K562 (cell line): Measurements from ENCODE around the gene COASY. TPM values are rescaled to one million over a fixed set of nuclear protein-coding genes. Genes with fewer than 3 reads are reported as not detected.

ENCODE experiments used
- ATAC-seq: fragments of 200-7000 bp; cut with Tn5 transposase; 3 replicates; pipeline ENCODE4 v1.9.1; 2020; ENCODE audit warnings: moderate library complexity
- BruUV-seq: library from RNA; stranded (reverse); fragments of 400-500 nt; replicated peaks from 2 replicates; lab custom pipeline; 2021; lab: Mats Ljungman, UMichigan
- CTCF ChIA-PET: fragments of 300-600 bp; formaldehyde crosslinking; extraction: SDS; loops from one replicate; lab custom pipeline; 2021; ENCODE audit warnings: low intra/inter-chr PET ratio; lab: Yijun Ruan, JAX
- POLR2A ChIA-PET: fragments of 300-600, 350-650 bp; sonication (Branson Sonifier 250); formaldehyde crosslinking; extraction: SDS; loops from one replicate; lab custom pipeline; 2021; ENCODE audit warnings: antibody characterized with exemption, inconsistent platforms; lab: Yijun Ruan, JAX
- DNase-seq, 4 experiments: peaks; one replicate each; pipeline versions ENCODE4 v3.0.0 to v3.0.0-alpha.2; 2011 to 2018; ENCODE audit warnings: low spot score in 3 of 4, mixed read lengths in 3 of 4; ENCODE audit errors: extremely low read depth in 1 of 4
- FAIRE-seq: peaks from 2 replicates; lab custom pipeline; 2011; peaks lifted over from hg19 to GRCh38; lab: Jason Lieb, UNC
- H2AFZ ChIP-seq: 2 replicates; pipeline ENCODE4 v1.6.0; 2011; ENCODE audit warnings: low read depth, low read length, control low read depth, inconsistent platforms
- H3K27ac ChIP-seq: fragments of 200-600 bp; 3 replicates; pipeline ENCODE4 v1.8.0; 2011; ENCODE audit warnings: low read depth, mild to moderate bottlenecking, control low read depth, inconsistent platforms, low read length, moderate library complexity, mixed read lengths; ENCODE audit errors: extremely low read depth
- H3K27me3 ChIP-seq, 2 experiments: fragments of 300-600 bp in 1 of 2; 2 replicates in 1 of 2; 3 replicates in 1 of 2; pipeline versions ENCODE4 v1.6.0 to v1.8.0; 2011; ENCODE audit warnings: inconsistent platforms in 2 of 2, low read length in 2 of 2, mild to moderate bottlenecking in 1 of 2, mixed read lengths in 1 of 2, moderate library complexity in 1 of 2; ENCODE audit not compliant: control insufficient read depth in 2 of 2, insufficient read depth in 2 of 2
- H3K36me3 ChIP-seq: fragments of 300-600 bp; 3 replicates; pipeline ENCODE4 v1.8.0; 2011; ENCODE audit warnings: mild to moderate bottlenecking, low read length, inconsistent platforms; ENCODE audit not compliant: control insufficient read depth, insufficient read depth
- H3K4me1 ChIP-seq, 2 experiments: fragments of 200-600 bp in 1 of 2; replicated peaks in 1 of 2; 2 replicates in 1 of 2; 3 replicates in 1 of 2; pipeline versions ENCODE4 v1.5.1 to v1.8.0; 2011; ENCODE audit warnings: inconsistent platforms in 2 of 2, low read length in 2 of 2, mild to moderate bottlenecking in 1 of 2, mixed read lengths in 1 of 2, moderate library complexity in 1 of 2; ENCODE audit not compliant: control insufficient read depth in 2 of 2, insufficient read depth in 2 of 2
- H3K4me2 ChIP-seq: 2 replicates; pipeline ENCODE4 v1.6.1; 2011; ENCODE audit warnings: low read length, control low read depth, inconsistent platforms, mixed read lengths; ENCODE audit not compliant: insufficient read depth
- H3K4me3 ChIP-seq: fragments of 200-600 bp; sonication (generic), shearing (Covaris generic); 2 replicates; pipeline ENCODE4 v1.5.1; 2016; ENCODE audit warnings: control low read depth, inconsistent platforms
- H3K79me2 ChIP-seq: fragments of 200-600 bp; 3 replicates; pipeline ENCODE4 v1.8.0; 2011; ENCODE audit warnings: low read length, inconsistent platforms; ENCODE audit not compliant: control insufficient read depth, insufficient read depth
- H3K9ac ChIP-seq, 2 experiments: 2 replicates each; pipeline versions ENCODE4 v1.6.0 to v1.6.1; 2011; ENCODE audit warnings: low read depth in 2 of 2, low read length in 2 of 2, control low read depth in 1 of 2, inconsistent platforms in 1 of 2, mild to moderate bottlenecking in 1 of 2, mixed read lengths in 1 of 2; ENCODE audit not compliant: insufficient read depth in 1 of 2
- H3K9me1 ChIP-seq: one replicate; pipeline ENCODE4 v1.6.0; 2011; ENCODE audit warnings: inconsistent platforms, mild to moderate bottlenecking, low read length, moderate library complexity; ENCODE audit not compliant: control insufficient read depth, insufficient read depth
- H3K9me3 ChIP-seq: replicated peaks from 2 replicates; pipeline ENCODE4 v1.5.1; 2011; ENCODE audit warnings: low read depth, low read length, inconsistent platforms; ENCODE audit not compliant: control insufficient read depth, insufficient read depth
- H4K20me1 ChIP-seq: replicated peaks from 2 replicates; pipeline ENCODE4 v1.6.1; 2011; ENCODE audit warnings: low read length, inconsistent platforms, mixed read lengths; ENCODE audit not compliant: control insufficient read depth, insufficient read depth
- ARID1B ChIP-seq: fragments of 450-650 bp; IDR thresholded peaks from 2 replicates; pipeline ENCODE4 v1.6.1; 2016; ENCODE audit warnings: antibody characterized with exemption, mild to moderate bottlenecking, inconsistent platforms
- ATF4 ChIP-seq: fragments of 450-650 bp; formaldehyde crosslinking; IDR thresholded peaks from 2 replicates; pipeline ENCODE4 v1.4.0; 2022; ENCODE audit warnings: mild to moderate bottlenecking, moderate library complexity
- CHD1 ChIP-seq: fragments of 200-600 bp; sonication (generic); IDR thresholded peaks from one replicate; pipeline ENCODE4 v1.6.1; 2012; ENCODE audit warnings: mild to moderate bottlenecking, moderate library complexity, low read length, inconsistent platforms
- CTCF ChIP-seq, 3 experiments: IDR thresholded peaks in 2 of 3; conservative IDR thresholded peaks in 1 of 3; 2 replicates each; pipeline ENCODE4 v1.5.1; 2011 to 2012; ENCODE audit warnings: low read length in 3 of 3, mild to moderate bottlenecking in 3 of 3, control low read depth in 2 of 3, improper control_type of control experiment in 1 of 3, inconsistent platforms in 1 of 3, low read depth in 1 of 3, mixed read lengths in 1 of 3, moderate library complexity in 1 of 3; ENCODE audit not compliant: insufficient read depth in 2 of 3
- FOXK2 ChIP-seq, 2 experiments: fragments of 450-650 bp; IDR thresholded peaks in 1 of 2; conservative IDR thresholded peaks in 1 of 2; 2 replicates each; pipeline ENCODE4 v1.6.1; 2016; ENCODE audit warnings: low read depth in 2 of 2, mild to moderate bottlenecking in 1 of 2
- IFI16 ChIP-seq: fragments of 250-450 bp; sonication (Bioruptor Pico); IDR thresholded peaks from 2 replicates; pipeline ENCODE4 v2.1.2; 2022; ENCODE audit warnings: mild to moderate bottlenecking, inconsistent platforms
- NELFE ChIP-seq: IDR thresholded peaks from 2 replicates; pipeline ENCODE4 v1.6.1; 2011; ENCODE audit warnings: mild to moderate bottlenecking; ENCODE audit not compliant: insufficient read depth, insufficient read length
- NFATC3 ChIP-seq: fragments of 450-650 bp; IDR thresholded peaks from 2 replicates; pipeline ENCODE4 v1.6.1; 2017; ENCODE audit warnings: mild to moderate bottlenecking
- RUNX1 ChIP-seq: sonication (generic); IDR thresholded peaks from 2 replicates; pipeline ENCODE4 v1.6.1; 2016; ENCODE audit warnings: antibody characterized with exemption, low read depth
- SETDB1 ChIP-seq: IDR thresholded peaks from one replicate; pipeline ENCODE4 v1.6.1; 2012; ENCODE audit warnings: low read length, control low read depth, inconsistent platforms
- WHSC1 ChIP-seq: IDR thresholded peaks from one replicate; pipeline ENCODE4 v1.6.1; 2012; ENCODE audit warnings: low read length, control low read depth, inconsistent platforms
- ZNF431 ChIP-seq: sonication (generic); formaldehyde crosslinking; IDR thresholded peaks from 2 replicates; pipeline ENCODE4 v1.8.0; 2022; ENCODE audit warnings: mild to moderate bottlenecking, missing genetic modification reagents
- ZNF583 ChIP-seq: fragments of 250-450 bp; sonication (Bioruptor Pico); IDR thresholded peaks from 2 replicates; pipeline ENCODE4 v1.4.0; 2020
- ZNF780A ChIP-seq: fragments of 250-450 bp; sonication (Bioruptor Pico); IDR thresholded peaks from 2 replicates; pipeline ENCODE4 v1.5.0; 2021; ENCODE audit warnings: mild to moderate bottlenecking
- WGBS: fragments of 100-300 bp; shearing (Covaris generic); methylation state at CpG from one replicate; pipeline ENCODE4 v1.1.6; 2016; ENCODE audit warnings: low coverage, mixed read lengths; ENCODE audit not compliant: insufficient coverage; ENCODE audit errors: missing lambda C conversion rate; 5-methylcytosine and 5-hydroxymethylcytosine counted together
- in situ Hi-C: fragments of 300-500 bp; cut with MboI; formaldehyde crosslinking; loops from 4 replicates; pipeline ENCODE4 v1.15.0; 2018; ENCODE audit warnings: inconsistent platforms, mixed read lengths
- intact Hi-C: fragments of 100-400 bp; cut with micrococcal nuclease; formaldehyde crosslinking; loops from 2 replicates; pipeline ENCODE4 v1.14.2; 2022
- polyA plus RNA-seq, 8 experiments: library from polyadenylated mRNA; depleted of rRNA in 4 of 8; stranded (reverse) in 5 of 8; unstranded in 3 of 8; fragments of >200 nt; fragmentation: Nextera tagmentation in 2 of 8; fragmentation: Illumina TruSeq in 1 of 8; extraction: Ambion mirVana in 2 of 8; extraction: Trizol in 1 of 8; gene quantifications; 2 replicates each; pipeline versions ENCODE4 v1.2.1 to v1.2.3, GENCODE V29; 2011 to 2014; ENCODE audit warnings: inconsistent platforms in 1 of 8, missing spikeins in 1 of 8
- total RNA-seq, 7 experiments: library from RNA; depleted of rRNA in 6 of 7; stranded (reverse); fragments of >200 nt in 6 of 7; fragmentation: Illumina TruSeq in 2 of 7; extraction: Trizol in 2 of 7; gene quantifications; 2 replicates each; pipeline versions ENCODE4 v1.2.1 to v1.2.3, GENCODE V29; 2011 to 2021; ENCODE audit warnings: low replicate concordance in 1 of 7

COASY gene
- total and polyA plus RNA-seq, 9 of the 15 experiments (the other 6 are each of a cell fraction or from before 2014, with no cell fraction given), result 25.4 to 175 (median 62.3) TPM

- Histone ChIP-seq H3K9me1 (peaks cover 7% of the 10 kb centered on the region), H3K4me3 (no peak overlapping the region), H3K27ac (peak overlapping the region; percentile 17; the same call in 1 of the 3 replicates), H4K20me1 (no peaks in the 10 kb centered on the region), H3K36me3 (peaks cover 85% of the 10 kb centered on the region), H2AFZ (no peak overlapping the region), H3K27me3 (no peaks in the 10 kb centered on the region), H3K79me2 (peaks cover 11% of the 10 kb centered on the region; the same call in 1 of the 3 replicates), H3K9ac (peak overlapping the region in 1 of 2 experiments; percentile 29; a peak in 1 of 4 replicates), H3K4me1 (peaks cover 42 to 44% of the 10 kb centered on the region in 2 experiments), H3K9me3 (no peaks in the 10 kb centered on the region), H3K4me2 (no peak overlapping the region)
- BruUV-seq, result no TSS peak
- TF ChIP-seq NFATC3, result no peak
- no peak for TF ChIP-seq ZNF780A (CRISPR knock-in tag)
- no peak for FAIRE-seq
- ChIA-PET POLR2A (interaction anchor here (0.6 to 1.1 kb wide), 8 partner anchors 8 to 802 kb away, joined by 3 to 6 read pairs (median 3); no protein-coding TSS in a partner anchor), CTCF (no interaction called here)
- intact Hi-C loops, result loop anchor here (5.0 kb wide), 4 partner anchors 43 to 193 kb away; no protein-coding TSS in a partner anchor
- DNase-seq, result peak in 1 of 4 experiments; percentile 12
- WGBS, result 91% methylated on average over 8 of the region's 8 CpGs
- in situ Hi-C loops, result no loop called here
- ATAC-seq, result no peak
These were observed 47.1 kb upstream of the COASY start for GRCh38 chr17:42514867-42515266.

GRCh38 chr17:42517516-42517915 is 44.4 kb upstream of the COASY start:
- Histone ChIP-seq H3K79me2 (peaks cover 11% of the 10 kb centered on the region; the same call in 1 of the 3 replicates), H3K27me3 (no peaks in the 10 kb centered on the region), H3K4me2 (peak overlapping the region; percentile 35; the same call in 1 of the 2 replicates), H3K9ac (peak overlapping the region in 1 of 2 experiments; percentile 62; a peak in 1 of 4 replicates), H3K36me3 (peaks cover 86% of the 10 kb centered on the region), H2AFZ (no peak overlapping the region), H3K27ac (peak overlapping the region; percentile 86), H3K9me3 (no peaks in the 10 kb centered on the region), H3K4me3 (no peak overlapping the region), H4K20me1 (no peaks in the 10 kb centered on the region), H3K9me1 (peaks cover 7% of the 10 kb centered on the region), H3K4me1 (peaks cover 51 to 63% of the 10 kb centered on the region in 2 experiments)
- FAIRE-seq, result peak; percentile 80
- intact Hi-C loops, result loop anchor here (5.0 kb wide), 4 partner anchors 45 to 195 kb away; no protein-coding TSS in a partner anchor
- CTCF ChIA-PET, result interaction anchor here (0.7 to 2.9 kb wide), 7 partner anchors 10 to 552 kb away, joined by 3 to 43 read pairs (median 4); partner anchors contain the start of genes NAGLU and VPS25
- DNase-seq, result peak; percentile 85 to 94 (median 91)
- POLR2A ChIA-PET, result interaction anchor here (0.7 to 3.9 kb wide), 8 partner anchors 10 to 197 kb away, joined by 3 to 15 read pairs (median 4); partner anchors contain the start of genes CAVIN1, NAGLU and STAT3
- WGBS, result 14% methylated on average over 9 of the region's 9 CpGs
- no TSS peak for BruUV-seq
- in situ Hi-C loops, result no loop called here
- peak; percentile 80 for ATAC-seq
- TF ChIP-seq ZNF431 (CRISPR knock-in tag) (no peak), CTCF (IDR thresholded peaks at IDR 0.05 in 2 of 3, conservative IDR thresholded peaks at IDR 0.05 in 1 of 3; ENCODE audit: insufficient read depth in 2 of 3, low read depth in 1 of 3, low read length in 3 of 3) (peak; percentile 98), ATF4 (CRISPR knock-in tag) (no peak), SETDB1 (no peak), ARID1B (no peak), WHSC1 (no peak), FOXK2 (conservative IDR thresholded peaks at IDR 0.05 in 1 of 2, IDR thresholded peaks at IDR 0.05 in 1 of 2; ENCODE audit: low read depth in 2 of 2) (no peak), NFATC3 (no peak), RUNX1 (no peak), IFI16 (CRISPR knock-in tag) (no peak), ZNF583 (CRISPR knock-in tag) (no peak), NELFE (no peak), CHD1 (no peak)
